GM12873 (cell line): Measurements from ENCODE around the gene TGFB1.

Experiments used
- CTCF ChIP-seq: IDR thresholded peaks from 2 replicates; pipeline ENCODE4 v1.5.1; 2012; ENCODE audit warnings: low read depth, mild to moderate bottlenecking, moderate library complexity, low read length, control low read depth; ENCODE audit not compliant: insufficient read depth; ENCODE audit errors: missing control alignments

Gene TGFB1

DNA sequence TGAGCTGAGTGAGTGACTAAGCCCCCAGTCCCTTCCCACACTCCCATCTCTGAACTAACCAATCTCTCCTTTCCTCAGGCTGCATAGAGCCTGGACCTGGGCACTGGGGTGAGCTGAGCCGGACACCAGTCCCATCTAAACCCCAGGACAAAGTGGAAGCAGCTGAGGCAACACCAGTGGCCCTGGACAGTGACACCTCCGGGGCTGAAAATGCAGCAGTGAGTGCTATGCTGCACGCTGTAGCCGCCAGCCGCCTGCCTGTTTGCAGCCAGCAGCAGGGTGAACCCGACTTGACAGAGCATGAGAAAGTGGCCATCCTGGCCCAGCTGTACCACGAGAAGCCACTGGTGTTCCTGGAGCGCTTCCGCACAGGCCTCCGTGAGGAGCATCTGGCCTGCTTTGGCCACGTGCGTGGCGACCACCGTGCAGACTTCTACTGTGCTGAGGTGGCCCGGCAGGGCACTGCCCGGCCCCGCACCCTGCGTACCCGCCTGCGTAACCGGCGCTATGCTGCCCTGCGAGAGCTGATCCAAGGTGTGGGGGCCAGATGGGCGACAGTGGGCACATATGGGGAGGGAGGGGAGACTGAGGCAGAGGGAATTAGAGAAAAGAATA, 37.3 kb downstream of the TGFB1 start:
- TF ChIP-seq CTCF, result no peak

DNA sequence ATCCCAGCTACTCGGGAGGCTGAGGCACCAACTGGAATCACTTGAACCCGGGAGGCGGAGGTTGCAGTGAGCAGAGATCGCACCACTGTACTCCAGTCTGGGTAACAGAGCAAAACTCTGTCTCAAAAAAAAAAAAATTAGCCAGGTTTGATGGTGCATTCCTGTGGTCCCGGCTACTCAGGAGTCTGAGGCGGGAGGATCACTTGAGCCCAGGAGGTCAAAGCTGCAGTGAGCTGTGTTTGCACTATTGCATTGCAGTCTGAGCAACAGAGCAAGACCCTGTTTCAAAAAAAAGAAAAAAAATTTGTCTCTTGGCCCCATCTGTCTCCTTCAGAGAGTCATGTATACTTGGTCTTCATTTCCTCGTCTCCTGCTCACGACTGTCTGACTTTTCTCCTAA, 42.1 kb downstream of the TGFB1 start:
- no peak for TF ChIP-seq CTCF

DNA sequence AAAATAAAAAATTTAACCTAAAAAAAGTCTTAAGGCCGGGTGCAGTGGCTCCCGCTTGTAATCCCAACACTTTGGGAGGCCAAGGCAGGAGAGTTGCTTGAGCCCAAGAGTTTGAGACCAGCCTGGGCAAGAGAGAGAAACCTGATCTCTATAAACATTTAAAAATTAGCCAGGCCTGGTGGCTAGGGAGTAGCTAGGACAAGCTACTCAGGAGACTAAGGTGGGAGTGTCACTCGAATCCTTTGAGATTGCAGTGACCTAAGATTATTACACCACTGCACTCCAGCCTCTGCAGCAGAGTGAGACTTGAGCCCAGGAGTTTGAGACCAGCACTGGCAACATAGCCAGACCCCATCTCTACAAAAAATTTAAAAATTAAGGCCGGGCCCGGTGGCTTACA, 42.6 kb downstream of the TGFB1 start:
- no peak for TF ChIP-seq CTCF

- no peak for TF ChIP-seq CTCF
Measured at GRCh38 chr19:41310033-41310831, 43.5 kb downstream of the TGFB1 start, which contains the start of gene CCDC97. Gene CCDC97 (plus strand): TSS chr19:41310172. CDS start chr19:41310311, 139 bp downstream.

GRCh38 chr19:41309180-41310032, 44.3 kb downstream of the TGFB1 start:
- TF ChIP-seq CTCF, result no peak

DNA sequence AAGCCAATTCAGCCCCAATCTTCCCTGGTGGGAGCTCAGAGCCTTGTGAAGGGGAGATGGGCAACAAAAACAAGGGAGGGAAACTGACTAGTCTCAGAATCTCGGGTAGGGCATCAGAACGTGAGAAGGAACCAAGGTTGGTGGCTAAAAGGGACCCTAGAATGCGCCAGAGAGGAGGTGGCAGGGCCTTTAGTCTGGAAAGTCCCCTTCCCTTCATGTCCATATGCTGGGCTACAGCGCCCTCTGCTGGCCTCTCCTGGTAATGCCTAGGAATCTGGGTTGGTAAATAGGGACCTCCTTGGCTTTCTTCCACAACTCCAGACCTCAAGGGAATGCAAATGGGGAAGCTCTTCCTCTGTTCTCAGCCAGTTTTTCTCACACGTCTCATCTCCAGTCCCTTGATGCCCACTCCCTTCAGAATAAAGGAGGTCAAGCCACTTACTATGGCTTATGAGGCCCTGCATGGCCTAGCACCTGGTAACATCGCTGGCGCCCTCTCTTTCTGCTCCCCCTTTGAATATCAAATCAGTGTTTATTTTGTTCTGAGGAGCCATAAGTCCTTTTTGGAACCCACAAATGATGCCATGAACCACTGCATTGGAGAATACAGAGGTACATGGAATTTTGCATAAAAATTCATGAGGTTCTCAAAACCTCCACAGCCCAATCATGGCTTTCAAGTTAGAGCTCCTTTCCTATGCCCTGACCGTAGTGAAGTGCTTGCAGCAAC, 45.1 kb downstream of the TGFB1 start:
- peak; percentile 96 for TF ChIP-seq CTCF

- no peak for TF ChIP-seq CTCF
Measured at GRCh38 chr19:41307954-41308449, 45.7 kb downstream of the TGFB1 start.
